GM21528 (cell line): ENCODE measurements around the gene SRD5A3.

ENCODE experiments used
- ATAC-seq: cut with Tn5 transposase; IDR thresholded peaks from one replicate; pipeline ENCODE4 v1.9.1; 2021; ENCODE audit warnings: mild to moderate bottlenecking, moderate library complexity; ENCODE audit not compliant: unreplicated experiment, low FRiP score

SRD5A3 gene

DNA sequence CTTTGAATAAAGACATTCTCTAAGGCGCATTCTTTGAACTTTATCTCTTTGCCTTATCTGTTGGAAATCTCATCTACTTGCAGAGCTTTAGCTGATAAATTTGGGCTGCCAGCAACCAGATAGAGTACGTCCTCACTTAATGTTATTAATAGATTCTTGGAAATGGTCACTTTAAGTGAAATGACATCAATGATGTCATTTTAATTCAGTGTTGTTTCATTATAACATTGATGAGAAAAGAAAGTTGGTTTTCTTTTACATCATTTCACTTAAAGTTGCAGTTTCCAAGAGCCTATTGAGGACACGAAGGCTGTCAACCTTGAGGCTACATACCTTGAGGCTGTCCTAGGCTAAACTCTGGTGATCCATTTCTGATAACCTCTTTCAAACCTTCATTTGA, 59.0 kb downstream of the SRD5A3 start:
- no peak for ATAC-seq

- no peak for ATAC-seq
Measured at GRCh38 chr4:55406545-55406944, 60.5 kb downstream of the SRD5A3 start.

- no peak for ATAC-seq
Measured at GRCh38 chr4:55407119-55407518, 61.1 kb downstream of the SRD5A3 start.

DNA sequence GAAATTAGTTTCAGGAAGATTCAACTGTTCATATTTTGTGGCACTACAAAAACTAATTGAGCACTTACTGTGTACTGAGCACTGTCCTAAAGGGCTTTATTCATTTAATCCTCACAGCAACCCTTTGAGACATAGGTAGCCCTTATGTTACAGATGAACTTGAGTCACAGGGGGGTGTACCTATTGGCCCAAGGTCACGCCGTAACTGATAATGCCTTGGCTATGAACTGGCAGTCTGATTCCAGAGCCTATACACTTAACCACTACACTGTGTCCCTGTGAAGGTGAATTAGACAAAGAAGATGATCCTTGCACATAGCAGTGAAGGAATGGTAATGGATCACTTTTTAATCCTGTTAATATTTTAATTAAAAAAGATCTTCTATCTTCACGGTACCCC, 61.7 kb downstream of the SRD5A3 start:
- ATAC-seq = no peak

GRCh38 chr4:55409468-55410171, 63.6 kb downstream of the SRD5A3 start:
- no peak for ATAC-seq

DNA sequence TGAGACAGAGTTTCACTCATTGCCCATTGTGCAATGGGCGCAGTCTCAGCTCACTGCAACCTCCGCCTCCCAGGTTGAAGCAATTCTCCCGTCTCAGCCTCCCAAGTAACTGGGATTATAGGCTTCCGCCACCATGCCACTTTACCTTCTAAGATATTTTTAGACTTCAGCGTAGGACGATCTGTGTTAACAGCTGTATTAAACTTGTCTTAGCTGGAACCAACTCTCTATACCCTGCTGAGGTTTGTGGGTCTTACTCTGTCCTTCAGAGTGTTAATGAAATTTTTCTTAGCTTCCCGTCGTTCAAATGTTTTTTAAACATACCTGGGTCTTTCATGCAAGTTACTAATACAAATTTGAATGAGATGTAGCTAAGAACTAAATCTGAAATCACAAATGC, 64.4 kb downstream of the SRD5A3 start:
- ATAC-seq = no peak

DNA sequence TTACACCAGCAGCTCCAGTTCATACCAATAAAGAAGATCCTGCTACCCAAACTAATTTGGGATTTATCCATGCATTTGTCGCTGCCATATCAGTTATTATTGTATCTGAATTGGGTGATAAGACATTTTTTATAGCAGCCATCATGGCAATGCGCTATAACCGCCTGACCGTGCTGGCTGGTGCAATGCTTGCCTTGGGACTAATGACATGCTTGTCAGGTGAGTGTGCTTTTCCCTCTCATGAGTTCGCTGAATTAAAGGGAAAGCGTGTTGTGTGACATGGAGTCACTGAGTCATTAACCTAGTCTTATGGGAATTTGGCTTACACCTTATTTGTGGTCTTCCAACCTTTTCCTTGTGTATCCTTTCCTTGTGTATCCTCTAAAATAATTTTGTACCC, 65.6 kb downstream of the SRD5A3 start:
- no peak for ATAC-seq

DNA sequence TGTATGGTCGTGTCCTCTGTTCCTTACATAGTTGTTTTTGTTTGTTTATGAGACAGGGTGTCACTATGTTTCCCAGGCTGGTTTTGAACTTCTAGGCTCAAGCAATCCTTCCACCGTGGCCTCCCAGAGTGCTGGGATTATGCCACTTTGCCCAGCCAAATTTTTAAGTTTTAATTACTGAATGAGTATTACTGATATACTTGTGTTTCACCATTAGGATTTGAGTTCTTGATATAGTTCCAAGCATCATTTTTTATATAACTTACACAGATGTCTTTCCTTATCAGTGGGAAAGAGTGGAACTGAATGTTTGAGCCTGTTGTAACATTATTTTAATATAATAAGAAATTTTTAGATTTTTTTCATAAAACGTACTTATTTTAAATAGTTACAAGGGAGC, 70.1 kb downstream of the SRD5A3 start:
- no peak for ATAC-seq
